Hematopoietic multipotent progenitor cell treated with erythropoietin and hydrocortisone succinate and interleukin-3 and kit ligand, for 17 days (in vitro differentiated cells): ENCODE measurements around the gene CYP2A6.

Source experiments
- DNase-seq: peaks from one replicate; pipeline ENCODE4 v3.0.0-alpha.2; 2015; ENCODE audit warnings: low spot score

CYP2A6 gene

DNA sequence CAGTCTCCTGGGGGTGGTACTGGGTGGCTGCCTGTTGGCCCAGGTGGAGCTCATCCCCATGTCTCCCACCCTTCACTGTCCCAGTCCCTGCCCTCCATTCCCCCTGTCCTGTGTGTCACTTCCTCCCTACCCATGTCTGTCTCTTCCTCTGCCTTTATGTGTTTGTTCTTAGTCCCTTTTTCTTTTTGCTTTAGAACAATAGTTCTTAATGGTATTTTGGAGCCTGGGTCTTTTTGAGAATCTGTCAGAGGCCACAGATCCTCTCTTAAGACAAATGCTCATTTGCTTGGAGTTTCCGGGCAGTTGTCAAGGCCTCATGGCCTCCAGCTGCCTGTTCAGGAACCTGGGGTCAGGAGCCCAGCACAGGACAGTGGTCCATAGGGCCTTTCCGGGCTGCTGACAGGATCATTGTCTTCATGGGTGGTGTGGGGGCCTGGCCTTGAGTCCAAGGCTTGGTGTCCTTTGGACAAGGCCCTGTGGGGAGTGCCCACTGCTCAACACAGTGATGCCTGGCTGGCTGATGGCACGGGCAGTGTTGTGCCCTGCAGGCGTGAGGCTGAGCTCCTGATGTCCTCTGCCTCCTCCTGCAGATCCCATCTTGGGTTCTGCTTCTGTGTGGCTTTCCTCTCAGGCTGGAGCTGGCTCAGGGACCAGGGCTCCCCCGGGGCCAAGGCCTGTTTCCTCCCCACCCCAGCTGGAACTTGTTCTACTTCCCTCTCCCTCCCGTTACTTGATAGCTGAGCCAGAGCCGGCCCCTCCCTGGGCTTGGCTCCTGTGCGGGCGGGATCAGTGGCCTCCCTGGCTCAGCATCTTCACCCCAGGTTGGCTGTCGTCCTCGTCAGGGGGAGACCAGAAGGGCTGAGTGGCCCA is 47.7 kb downstream of the CYP2A6 start:
- peak; percentile 66 for DNase-seq

DNA sequence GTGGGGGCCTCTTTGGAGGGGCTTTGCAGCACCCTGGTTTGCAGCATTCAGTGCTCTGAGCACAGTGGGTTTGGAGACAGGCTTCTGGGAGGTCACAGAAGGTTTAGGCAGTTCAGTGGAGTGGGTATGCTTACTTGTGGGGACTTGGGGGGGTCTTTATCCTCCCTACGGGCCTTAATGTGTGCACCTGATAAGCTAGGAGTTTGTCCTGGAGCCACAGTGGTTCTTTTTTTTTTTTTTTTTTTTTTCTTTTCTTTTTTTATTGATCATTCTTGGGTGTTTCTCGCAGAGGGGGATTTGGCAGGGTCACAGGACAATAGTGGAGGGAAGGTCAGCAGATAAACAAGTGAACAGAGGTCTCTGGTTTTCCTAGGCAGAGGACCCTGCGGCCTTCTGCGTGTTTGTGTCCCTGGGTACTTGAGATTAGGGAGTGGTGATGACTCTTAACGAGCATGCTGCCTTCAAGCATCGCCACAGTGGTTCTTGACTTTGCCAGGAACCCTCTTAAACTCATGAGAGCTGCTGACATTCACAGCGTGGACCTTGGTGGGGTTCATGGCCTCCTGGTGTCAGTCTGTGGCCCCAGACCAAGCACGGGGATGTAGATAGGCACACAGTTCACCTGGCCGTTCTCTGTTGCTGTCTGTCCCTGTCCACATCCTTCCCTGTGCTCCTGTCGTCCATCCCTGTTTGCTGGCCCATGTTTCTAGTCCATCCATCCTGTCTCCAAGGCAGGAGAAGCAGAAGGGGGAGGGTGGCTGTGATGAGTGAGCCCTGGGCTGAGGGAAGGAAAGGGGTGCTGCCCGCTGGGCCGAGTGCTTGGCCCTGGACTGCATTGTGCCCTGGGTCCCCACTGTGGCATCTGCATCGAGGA is 48.6 kb downstream of the CYP2A6 start:
- DNase-seq, result peak; percentile 50

GRCh38 chr19:40800997-40801377 is 49.3 kb downstream of the CYP2A6 start:
- no peak for DNase-seq

DNA sequence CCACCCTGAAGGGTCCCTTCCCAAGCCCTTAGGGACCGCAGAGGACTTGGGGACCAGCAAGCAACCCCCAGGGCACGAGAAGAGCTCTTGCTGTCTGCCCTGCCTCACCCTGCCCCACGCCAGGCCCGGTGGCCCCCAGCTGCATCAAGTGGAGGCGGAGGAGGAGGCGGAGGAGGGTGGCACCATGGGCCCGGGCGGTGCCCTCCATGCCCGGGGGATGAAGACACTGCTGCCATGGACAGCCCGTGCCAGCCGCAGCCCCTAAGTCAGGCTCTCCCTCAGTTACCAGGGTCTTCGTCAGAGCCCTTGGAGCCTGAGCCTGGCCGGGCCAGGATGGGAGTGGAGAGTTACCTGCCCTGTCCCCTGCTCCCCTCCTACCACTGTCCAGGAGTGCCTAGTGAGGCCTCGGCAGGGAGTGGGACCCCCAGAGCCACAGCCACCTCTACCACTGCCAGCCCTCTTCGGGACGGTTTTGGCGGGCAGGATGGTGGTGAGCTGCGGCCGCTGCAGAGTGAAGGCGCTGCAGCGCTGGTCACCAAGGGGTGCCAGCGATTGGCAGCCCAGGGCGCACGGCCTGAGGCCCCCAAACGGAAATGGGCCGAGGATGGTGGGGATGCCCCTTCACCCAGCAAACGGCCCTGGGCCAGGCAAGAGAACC is 49.8 kb downstream of the CYP2A6 start:
- DNase-seq, result peak; percentile 29

DNA sequence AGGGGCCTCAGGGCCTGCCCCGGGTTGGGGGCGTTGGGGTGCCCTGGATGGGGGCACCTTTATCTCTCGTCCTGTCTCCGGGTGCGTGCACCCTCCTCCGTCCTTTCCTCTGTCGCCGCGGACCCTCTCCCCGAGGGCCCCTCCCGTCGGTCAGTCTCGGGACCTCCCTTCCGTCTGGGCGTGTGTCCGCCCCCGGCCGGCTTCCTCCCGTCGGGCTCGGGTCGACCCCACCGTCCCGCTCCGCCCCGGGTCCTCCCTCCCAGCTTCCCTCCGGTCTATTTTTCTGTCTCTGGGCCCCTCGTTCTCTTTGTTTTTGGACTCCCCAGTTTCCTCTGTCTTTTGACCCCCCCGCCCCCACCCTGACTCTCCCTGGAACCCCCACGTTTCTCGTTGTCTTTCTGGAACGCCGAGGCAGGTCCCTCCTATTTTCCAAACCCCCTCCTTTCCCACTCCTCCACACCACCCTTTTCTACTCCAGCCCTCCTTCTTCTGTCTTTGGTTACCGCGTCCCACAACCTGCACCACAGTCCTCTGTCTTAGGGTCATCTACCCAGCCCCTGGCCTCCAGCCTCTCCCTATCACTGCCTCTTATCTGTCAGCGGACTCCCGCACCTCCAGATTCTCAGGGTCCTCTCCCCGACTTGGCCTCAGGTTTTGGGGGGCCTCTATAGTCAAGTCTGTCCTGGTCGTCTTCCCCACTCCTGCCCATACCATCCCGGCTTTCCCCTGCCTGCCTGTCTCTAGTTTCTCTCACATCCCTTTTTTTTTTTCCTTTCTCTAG is 50.5 kb downstream of the CYP2A6 start:
- peak; percentile 56 for DNase-seq

DNA sequence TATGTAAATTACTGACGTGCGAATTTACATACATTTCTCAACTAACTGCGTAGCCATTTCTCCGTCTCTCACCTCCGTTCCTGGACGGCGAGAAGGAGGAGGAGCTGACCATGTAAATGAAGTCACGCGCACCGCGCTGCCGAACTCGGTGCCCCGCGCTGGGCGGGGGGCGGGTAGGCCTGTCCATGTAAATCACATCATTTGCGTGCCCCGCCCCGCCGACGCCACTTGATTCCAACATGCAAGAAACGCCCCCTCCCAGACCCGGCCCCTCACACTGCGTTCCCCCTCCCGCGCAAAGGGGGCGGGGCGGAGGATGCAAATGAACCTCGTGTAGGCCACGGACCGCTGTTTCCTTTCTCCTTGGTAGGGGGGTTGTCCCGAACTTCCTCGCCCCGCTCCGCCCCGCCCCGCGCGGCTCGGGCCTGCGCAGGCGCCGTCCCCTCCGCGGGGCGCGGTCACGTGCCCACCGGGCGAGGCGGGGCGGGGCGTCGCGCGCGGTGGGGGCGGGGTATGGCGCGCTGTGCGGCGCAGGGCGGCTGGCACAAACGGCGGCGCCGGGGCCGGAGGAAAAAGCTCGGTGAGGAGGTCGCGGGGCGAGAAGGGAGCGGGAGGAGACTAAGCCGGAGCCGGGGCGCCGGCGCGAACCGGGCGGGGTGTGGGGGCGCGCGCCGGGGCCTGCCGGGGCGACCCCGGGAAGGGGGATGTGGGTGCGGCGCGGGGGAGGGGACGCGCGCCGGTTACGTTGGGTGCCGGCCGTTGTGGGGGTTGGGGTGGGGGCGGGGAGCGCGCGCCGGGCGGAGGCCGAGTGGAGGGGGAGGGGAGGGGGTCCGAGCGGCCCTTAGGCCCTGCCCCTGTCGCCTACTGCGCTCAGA is 51.3 kb downstream of the CYP2A6 start, which contains the start of gene EGLN2:
Gene EGLN2 (plus strand): TSS at position 509 of the 875 bp plus-strand sequence. CDS start 1,382 bp downstream, outside the sequence.
- DNase-seq, result peak; percentile 98

GRCh38 chr19:40797963-40798682 is 52.1 kb downstream of the CYP2A6 start:
- DNase-seq, result peak; percentile 80

GRCh38 chr19:40797166-40797962 is 52.9 kb downstream of the CYP2A6 start:
- no peak for DNase-seq
